Transverse colon (tissue), 4 donors: ENCODE results near the gene GABRA5. TPM values are rescaled to one million over a fixed set of nuclear protein-coding genes. Genes with fewer than 3 reads are reported as not detected.

Experiments
- DNase-seq: peaks from one replicate; pipeline ENCODE4 v3.0.0-alpha.2; 2019
- H3K27ac ChIP-seq, 4 donors: fragments of 200-600 bp; sonication (generic); 2 replicates each; pipeline ENCODE4 v1.5.1; 2016 to 2018; ENCODE audit warnings: inconsistent platforms in 4 of 4
- H3K27me3 ChIP-seq: fragments of 200-600 bp; sonication (generic); 2 replicates; pipeline ENCODE4 v1.5.1; 2017; ENCODE audit warnings: inconsistent platforms
- H3K36me3 ChIP-seq, 4 donors: fragments of 200-600 bp; sonication (generic); 2 replicates each; pipeline ENCODE4 v1.5.1; 2017 to 2019; ENCODE audit warnings: inconsistent platforms in 4 of 4
- H3K4me1 ChIP-seq, 4 donors: fragments of 200-600 bp; sonication (generic); 2 replicates each; pipeline ENCODE4 v1.5.1; 2017 to 2020; ENCODE audit warnings: inconsistent platforms in 4 of 4
- H3K4me3 ChIP-seq, 4 donors: fragments of 200-600 bp; sonication (generic); 1 replicate in 1 of 4; 2 replicates in 3 of 4; pipeline versions ENCODE4 v1.5.1 to v1.6.1; 2017 to 2019; ENCODE audit warnings: inconsistent platforms in 4 of 4
- H3K9me3 ChIP-seq, 2 donors: fragments of 200-600 bp; sonication (generic); 2 replicates each; pipeline ENCODE4 v1.5.1; 2017 to 2019; ENCODE audit warnings: inconsistent platforms in 2 of 2
- EP300 ChIP-seq: sonication (generic); formaldehyde crosslinking; IDR thresholded peaks from one replicate; pipeline ENCODE4 v1.6.1; 2017; ENCODE audit warnings: antibody characterized with exemption, low read depth
- POLR2A ChIP-seq: fragments of 450-650 bp; IDR thresholded peaks from one replicate; pipeline ENCODE4 v1.6.1; 2016; ENCODE audit warnings: antibody characterized with exemption, mild to moderate bottlenecking, moderate library complexity
- POLR2AphosphoS5 ChIP-seq, 3 donors: sonication (generic); formaldehyde crosslinking; IDR thresholded peaks; one replicate each; pipeline ENCODE4 v1.6.1; 2016; ENCODE audit warnings: antibody characterized with exemption in 3 of 3
- WGBS, 2 donors: methylation state at CpG; one replicate each; pipeline ENCODE4 v1.1.5; 2018; ENCODE audit warnings: low coverage in 1 of 2; 5-methylcytosine and 5-hydroxymethylcytosine counted together
- in situ Hi-C, 4 donors: fragments of 200-750 bp; cut with MboI; loops; one replicate each; pipeline versions ENCODE4 v1.15.0 to v1.15.1; 2017; ENCODE audit warnings: low sequenced_read_pairs in 3 of 4, low pct_ligation_motif_present in 1 of 4, low pct_unique_long_range_greater_than_20kb in 1 of 4
- intact Hi-C: fragments of 100-400 bp; cut with DNase I; formaldehyde crosslinking; loops from one replicate; pipeline ENCODE4 v1.15.1; 2023; ENCODE audit warnings: low total_unique reads
- total RNA-seq, 4 donors: library from RNA; depleted of rRNA; stranded (reverse); fragments of >200 nt; gene quantifications; one replicate each; pipeline ENCODE4 v1.1.0, GENCODE V29; 2016
- TF ChIP-seq, protein P1 (sequence below), 5 experiments: fragments of 200-600 bp in 3 of 5; fragments of 450-650 bp in 2 of 5; sonication (generic) in 3 of 5; IDR thresholded peaks; 1 replicate in 2 of 5; 2 replicates in 3 of 5; pipeline ENCODE4 v1.5.1; 2016 to 2017; ENCODE audit warnings: antibody characterized with exemption in 5 of 5, inconsistent platforms in 3 of 5, mild to moderate bottlenecking in 2 of 5, moderate library complexity in 1 of 5

GABRA5 gene
- total RNA-seq, 4 donors from 2014 or later, result not detected

DNA sequence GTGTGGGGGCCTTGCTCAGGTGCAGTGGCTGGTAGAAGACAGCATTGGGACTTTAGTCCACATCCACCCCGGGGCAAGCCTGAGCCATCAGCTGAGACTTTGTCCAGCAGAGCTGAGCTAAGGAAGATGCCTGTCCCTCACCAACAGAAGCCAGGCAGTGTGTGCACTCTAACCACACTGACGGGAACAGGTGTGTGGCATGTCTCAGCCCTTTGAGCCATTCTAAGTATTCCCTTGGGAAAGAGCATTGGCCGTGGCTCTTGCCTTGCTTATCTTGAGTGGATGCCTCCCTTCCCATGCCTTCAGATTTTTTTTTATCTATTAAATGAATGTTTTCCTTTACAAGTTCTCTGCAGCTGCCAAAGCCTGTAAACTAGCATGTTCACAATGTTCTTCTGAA, 3.5 kb downstream of the GABRA5 start:
- no peak for DNase-seq
- WGBS, 2 donors, result 20 to 73% methylated on average over 1 to 3 of the region's 3 CpGs
- Histone ChIP-seq H3K36me3 (no peaks in the 10 kb centered on the region), H3K4me1 (no peaks in the 10 kb centered on the region), H3K27me3 (peaks cover 36% of the 10 kb centered on the region), H3K4me3 (no peak overlapping the region), H3K27ac (no peak overlapping the region), H3K9me3 (no peaks in the 10 kb centered on the region)
- in situ Hi-C loops, result loop anchor here in 1 of 4 donors (25.0 kb wide), 1 partner anchor 1358 kb away; no protein-coding TSS in a partner anchor
- intact Hi-C loops, result no loop called here
- no peak for TF ChIP-seq POLR2A
- no peak for TF ChIP-seq EP300
- no peak for TF ChIP-seq POLR2AphosphoS5 (IDR thresholded peaks at IDR 0.05)
- TF ChIP-seq, protein P1, sequence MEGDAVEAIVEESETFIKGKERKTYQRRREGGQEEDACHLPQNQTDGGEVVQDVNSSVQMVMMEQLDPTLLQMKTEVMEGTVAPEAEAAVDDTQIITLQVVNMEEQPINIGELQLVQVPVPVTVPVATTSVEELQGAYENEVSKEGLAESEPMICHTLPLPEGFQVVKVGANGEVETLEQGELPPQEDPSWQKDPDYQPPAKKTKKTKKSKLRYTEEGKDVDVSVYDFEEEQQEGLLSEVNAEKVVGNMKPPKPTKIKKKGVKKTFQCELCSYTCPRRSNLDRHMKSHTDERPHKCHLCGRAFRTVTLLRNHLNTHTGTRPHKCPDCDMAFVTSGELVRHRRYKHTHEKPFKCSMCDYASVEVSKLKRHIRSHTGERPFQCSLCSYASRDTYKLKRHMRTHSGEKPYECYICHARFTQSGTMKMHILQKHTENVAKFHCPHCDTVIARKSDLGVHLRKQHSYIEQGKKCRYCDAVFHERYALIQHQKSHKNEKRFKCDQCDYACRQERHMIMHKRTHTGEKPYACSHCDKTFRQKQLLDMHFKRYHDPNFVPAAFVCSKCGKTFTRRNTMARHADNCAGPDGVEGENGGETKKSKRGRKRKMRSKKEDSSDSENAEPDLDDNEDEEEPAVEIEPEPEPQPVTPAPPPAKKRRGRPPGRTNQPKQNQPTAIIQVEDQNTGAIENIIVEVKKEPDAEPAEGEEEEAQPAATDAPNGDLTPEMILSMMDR (IDR thresholded peaks at IDR 0.05), result no peak

DNA sequence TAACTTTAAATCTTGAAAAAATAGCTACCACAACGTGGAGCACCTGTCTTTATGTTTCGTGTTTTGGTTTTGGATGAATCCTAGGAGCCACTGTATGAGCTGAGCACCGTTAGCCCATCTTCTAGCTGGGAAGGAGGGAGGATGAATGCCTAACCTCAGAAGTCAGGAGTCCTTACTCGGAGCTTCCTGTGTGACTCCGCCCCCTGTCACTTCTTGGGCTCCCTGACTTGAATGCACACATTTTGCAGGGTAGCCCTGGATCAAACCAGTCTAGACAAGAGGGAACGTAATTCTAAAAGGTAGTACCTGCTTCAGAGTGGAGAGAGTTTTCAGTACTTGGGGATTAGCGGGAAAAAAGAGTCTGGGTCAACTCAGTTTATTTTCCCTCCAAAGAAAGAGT, 5.3 kb downstream of the GABRA5 start:
- no peaks in the 10 kb centered on the region for H3K9me3 ChIP-seq
- H3K27ac ChIP-seq, result no peak overlapping the region
- in situ Hi-C loops, result loop anchor here in 1 of 4 donors (25.0 kb wide), 1 partner anchor 1360 kb away; no protein-coding TSS in a partner anchor
- 36 to 59% methylated on average over 4 to 7 of the region's 7 CpGs for WGBS, 2 donors
- peaks cover 19% of the 10 kb centered on the region for H3K27me3 ChIP-seq
- H3K4me1 ChIP-seq, result no peaks in the 10 kb centered on the region
- TF ChIP-seq EP300 (no peak), POLR2AphosphoS5 (IDR thresholded peaks at IDR 0.05) (no peak), POLR2A (no peak)
- TF ChIP-seq, protein P1 (IDR thresholded peaks at IDR 0.05), result no peak
- intact Hi-C loops, result no loop called here
- DNase-seq, result no peak
- no peaks in the 10 kb centered on the region for H3K36me3 ChIP-seq
- H3K4me3 ChIP-seq, result no peak overlapping the region

DNA sequence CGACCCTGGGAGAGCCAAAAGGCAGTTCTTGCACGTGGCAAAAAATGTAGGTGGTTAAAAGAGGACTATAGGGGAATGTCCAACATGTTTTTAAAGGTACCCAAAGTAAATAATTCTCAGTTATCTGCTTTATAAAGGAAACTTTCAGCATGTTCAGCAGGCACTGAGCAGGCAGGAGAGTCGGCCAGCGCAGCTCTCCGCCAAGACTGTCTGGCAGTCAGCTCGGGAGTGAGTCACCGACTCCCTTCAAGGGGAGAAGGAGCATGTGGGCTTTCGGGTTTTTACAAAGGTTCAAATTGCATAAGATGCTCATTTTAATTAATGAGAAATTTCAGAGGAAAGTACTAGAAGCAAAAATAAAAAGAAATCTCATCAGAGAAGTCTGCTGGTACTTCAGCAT, 7.0 kb downstream of the GABRA5 start:
- in situ Hi-C loops, result loop anchor here in 1 of 4 donors (25.0 kb wide), 1 partner anchor 1362 kb away; no protein-coding TSS in a partner anchor

DNA sequence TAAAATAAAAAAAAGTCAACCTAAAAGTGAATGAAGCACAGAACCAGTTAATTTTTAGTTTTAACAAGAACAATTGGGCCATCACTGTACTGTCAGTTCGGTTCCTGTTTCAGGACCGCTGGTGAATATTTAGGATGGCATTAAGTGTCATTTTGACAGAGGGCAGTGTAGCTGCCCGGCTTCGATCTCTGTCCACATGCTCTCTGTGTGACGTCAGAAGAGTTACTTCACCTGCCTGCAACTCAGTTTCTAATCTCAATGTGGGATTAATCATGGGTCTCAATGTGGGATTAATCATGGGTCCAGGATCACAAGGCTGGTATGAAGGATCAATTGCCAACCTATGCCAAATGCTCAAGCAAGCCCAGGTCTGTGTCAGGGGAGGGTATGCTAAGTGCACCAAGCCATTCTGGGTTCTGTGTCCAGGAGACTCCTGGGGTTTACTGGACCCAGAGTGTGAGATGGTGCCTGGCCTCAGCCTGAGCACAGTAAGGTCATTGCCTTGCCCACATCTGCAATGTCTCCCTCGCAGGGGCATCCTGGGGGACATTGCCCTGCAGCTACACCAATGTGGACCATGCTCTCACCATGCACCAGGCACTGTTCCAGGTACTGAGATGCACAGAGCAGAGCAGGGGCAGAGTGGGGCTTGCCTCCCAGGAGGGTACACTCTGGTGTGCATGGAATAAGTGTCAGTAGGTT, 8.1 kb downstream of the GABRA5 start:
- H3K4me3 ChIP-seq, result no peak overlapping the region
- no peaks in the 10 kb centered on the region for H3K9me3 ChIP-seq
- intact Hi-C loops, result no loop called here
- H3K4me1 ChIP-seq, result no peaks in the 10 kb centered on the region
- no peaks in the 10 kb centered on the region for H3K36me3 ChIP-seq
- no peaks in the 10 kb centered on the region for H3K27me3 ChIP-seq
- no peak for DNase-seq
- in situ Hi-C loops, result loop anchor here in 2 of 4 donors (25.0 kb wide), 2 partner anchors 487 to 1363 kb away; no protein-coding TSS in a partner anchor
- WGBS, 2 donors, result 77 to 82% methylated on average over 5 to 6 of the region's 6 CpGs
- TF ChIP-seq POLR2AphosphoS5 (IDR thresholded peaks at IDR 0.05) (no peak), POLR2A (no peak), EP300 (no peak)
- TF ChIP-seq, protein P1 (IDR thresholded peaks at IDR 0.05), result no peak
- H3K27ac ChIP-seq, result no peak overlapping the region

More for the DNA sequence above, 7.0 kb downstream of the GABRA5 start:
- intact Hi-C loops, result no loop called here
- 58 to 59% methylated on average over 5 to 8 of the region's 8 CpGs for WGBS, 2 donors
- Histone ChIP-seq H3K27ac (no peak overlapping the region), H3K27me3 (peaks cover 3% of the 10 kb centered on the region), H3K4me1 (no peaks in the 10 kb centered on the region), H3K9me3 (no peaks in the 10 kb centered on the region), H3K4me3 (no peak overlapping the region), H3K36me3 (no peaks in the 10 kb centered on the region)
- TF ChIP-seq, protein P1 (IDR thresholded peaks at IDR 0.05), result no peak
- TF ChIP-seq POLR2A (no peak), EP300 (no peak), POLR2AphosphoS5 (IDR thresholded peaks at IDR 0.05) (no peak)
- no peak for DNase-seq
